GM19463 (cell line): ENCODE measurements around the gene RBMS3.

ENCODE experiments used
- ATAC-seq: cut with Tn5 transposase; IDR thresholded peaks from one replicate; pipeline ENCODE4 v1.9.1; 2021; ENCODE audit warnings: mild to moderate bottlenecking, moderate library complexity; ENCODE audit not compliant: unreplicated experiment

The RBMS3 gene

GRCh38 chr3:29850641-29851040 is 569.8 kb downstream of the RBMS3 start:
- ATAC-seq: no peak

GRCh38 chr3:29852767-29853166 is 571.9 kb downstream of the RBMS3 start:
- ATAC-seq: no peak

GRCh38 chr3:29853841-29854397 is 573.0 kb downstream of the RBMS3 start:
- no peak for ATAC-seq

GRCh38 chr3:29854821-29855220 is 574.0 kb downstream of the RBMS3 start:
- ATAC-seq: no peak

GRCh38 chr3:29859726-29860270 is 578.9 kb downstream of the RBMS3 start:
- no peak for ATAC-seq

- ATAC-seq: no peak
Observed at GRCh38 chr3:29864809-29865208, 583.9 kb downstream of the RBMS3 start.

- ATAC-seq: no peak
Observed at GRCh38 chr3:29868543-29869101, 587.8 kb downstream of the RBMS3 start.

GRCh38 chr3:29870136-29870535 is 589.3 kb downstream of the RBMS3 start:
- ATAC-seq: no peak

- no peak for ATAC-seq
Observed at GRCh38 chr3:29871087-29871486, 590.2 kb downstream of the RBMS3 start.

GRCh38 chr3:29880809-29881208 is 599.9 kb downstream of the RBMS3 start:
- no peak for ATAC-seq

GRCh38 chr3:29887451-29887850 is 606.6 kb downstream of the RBMS3 start:
- ATAC-seq: no peak

GRCh38 chr3:29889215-29889614 is 608.3 kb downstream of the RBMS3 start:
- no peak for ATAC-seq

- no peak for ATAC-seq
Observed at GRCh38 chr3:29890801-29891200, 609.9 kb downstream of the RBMS3 start.

GRCh38 chr3:29892976-29893554 is 612.2 kb downstream of the RBMS3 start:
- no peak for ATAC-seq

GRCh38 chr3:29896856-29897255 is 616.0 kb downstream of the RBMS3 start:
- ATAC-seq: no peak

GRCh38 chr3:29898171-29898965 is 617.5 kb downstream of the RBMS3 start:
- ATAC-seq: no peak

GRCh38 chr3:29899021-29899420 is 618.1 kb downstream of the RBMS3 start:
- ATAC-seq: no peak

- no peak for ATAC-seq
Observed at GRCh38 chr3:29901097-29901496, 620.2 kb downstream of the RBMS3 start.

GRCh38 chr3:29903600-29903999 is 622.7 kb downstream of the RBMS3 start:
- ATAC-seq: no peak

- ATAC-seq: no peak
Observed at GRCh38 chr3:29906906-29907305, 626.0 kb downstream of the RBMS3 start.

GRCh38 chr3:29912600-29913288 is 631.9 kb downstream of the RBMS3 start:
- ATAC-seq: no peak
